Osteocyte (in vitro differentiated cells): Measurements from ENCODE around the gene TMEFF2. TPM values are rescaled to one million over a fixed set of nuclear protein-coding genes. Genes with fewer than 3 reads are reported as not detected.
A peak's percentile ranks its signal among the peaks of the same experiment; 100 is the strongest.

ENCODE experiments used
- DNase-seq: peaks from one replicate; pipeline ENCODE4 v3.0.0; 2021; ENCODE audit warnings: mixed read lengths; ENCODE audit not compliant: unreplicated experiment; ENCODE audit errors: extremely low spot score
- H3K27ac Mint-ChIP-seq: one replicate; pipeline ENCODE4 v1.8.0; 2021; ENCODE audit warnings: mild to moderate bottlenecking, mixed read lengths; ENCODE audit not compliant: unreplicated experiment
- H3K27me3 Mint-ChIP-seq: one replicate; pipeline ENCODE4 v1.8.0; 2021; ENCODE audit warnings: mixed read lengths; ENCODE audit not compliant: unreplicated experiment
- H3K36me3 Mint-ChIP-seq: one replicate; pipeline ENCODE4 v1.8.0; 2021; ENCODE audit warnings: mixed read lengths; ENCODE audit not compliant: unreplicated experiment
- H3K4me1 Mint-ChIP-seq: one replicate; pipeline ENCODE4 v1.8.0; 2021; ENCODE audit warnings: mixed read lengths; ENCODE audit not compliant: unreplicated experiment
- H3K4me3 Mint-ChIP-seq: one replicate; pipeline ENCODE4 v1.8.0; 2021; ENCODE audit warnings: mild to moderate bottlenecking, moderate library complexity, mixed read lengths; ENCODE audit not compliant: unreplicated experiment
- H3K9me3 Mint-ChIP-seq: one replicate; pipeline ENCODE4 v1.8.0; 2021; ENCODE audit warnings: mixed read lengths; ENCODE audit not compliant: unreplicated experiment
- total RNA-seq: library from RNA; stranded (reverse); gene quantifications from 2 replicates; pipeline ENCODE4 v1.2.1, GENCODE V29; 2021
- TF ChIP-seq, protein P1 (sequence below): fragments of 200-600 bp; sonication (generic); IDR thresholded peaks from 2 replicates; pipeline ENCODE4 v1.5.0; 2021; ENCODE audit warnings: antibody characterized with exemption, mild to moderate bottlenecking, moderate library complexity

TMEFF2 gene
- total RNA-seq, 1 donor from 2014 or later: 46.8 TPM

DNA sequence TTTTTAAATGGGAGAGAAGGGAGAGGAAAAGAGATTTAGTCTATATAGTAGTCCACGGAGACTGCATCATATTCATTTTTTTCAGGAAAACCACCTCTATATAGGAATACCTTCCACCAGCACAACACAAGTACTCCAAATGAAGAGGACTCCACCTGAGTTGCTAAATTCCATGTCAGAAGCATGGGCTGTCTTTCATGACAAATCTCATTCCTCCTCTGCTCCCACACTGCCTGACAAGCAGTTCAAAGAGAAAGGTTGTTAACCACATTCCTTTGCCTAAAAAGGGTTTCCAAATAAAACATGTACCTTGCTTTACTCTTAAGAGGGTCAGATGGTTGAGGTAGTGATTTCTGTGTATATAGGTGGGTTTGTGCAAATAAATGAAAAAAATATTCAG lies 122.0 kb downstream of the TMEFF2 start:
- no peak for DNase-seq
- peaks cover 3% of the 10 kb centered on the region for H3K36me3 Mint-ChIP-seq
- H3K4me3 Mint-ChIP-seq: no peak overlapping the region
- H3K27me3 Mint-ChIP-seq: no peaks in the 10 kb centered on the region
- H3K9me3 Mint-ChIP-seq: no peaks in the 10 kb centered on the region
- TF ChIP-seq, protein P1, sequence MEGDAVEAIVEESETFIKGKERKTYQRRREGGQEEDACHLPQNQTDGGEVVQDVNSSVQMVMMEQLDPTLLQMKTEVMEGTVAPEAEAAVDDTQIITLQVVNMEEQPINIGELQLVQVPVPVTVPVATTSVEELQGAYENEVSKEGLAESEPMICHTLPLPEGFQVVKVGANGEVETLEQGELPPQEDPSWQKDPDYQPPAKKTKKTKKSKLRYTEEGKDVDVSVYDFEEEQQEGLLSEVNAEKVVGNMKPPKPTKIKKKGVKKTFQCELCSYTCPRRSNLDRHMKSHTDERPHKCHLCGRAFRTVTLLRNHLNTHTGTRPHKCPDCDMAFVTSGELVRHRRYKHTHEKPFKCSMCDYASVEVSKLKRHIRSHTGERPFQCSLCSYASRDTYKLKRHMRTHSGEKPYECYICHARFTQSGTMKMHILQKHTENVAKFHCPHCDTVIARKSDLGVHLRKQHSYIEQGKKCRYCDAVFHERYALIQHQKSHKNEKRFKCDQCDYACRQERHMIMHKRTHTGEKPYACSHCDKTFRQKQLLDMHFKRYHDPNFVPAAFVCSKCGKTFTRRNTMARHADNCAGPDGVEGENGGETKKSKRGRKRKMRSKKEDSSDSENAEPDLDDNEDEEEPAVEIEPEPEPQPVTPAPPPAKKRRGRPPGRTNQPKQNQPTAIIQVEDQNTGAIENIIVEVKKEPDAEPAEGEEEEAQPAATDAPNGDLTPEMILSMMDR: no peak
- peak overlapping the region; percentile 54 for H3K27ac Mint-ChIP-seq
- H3K4me1 Mint-ChIP-seq: peaks cover 33% of the 10 kb centered on the region

DNA sequence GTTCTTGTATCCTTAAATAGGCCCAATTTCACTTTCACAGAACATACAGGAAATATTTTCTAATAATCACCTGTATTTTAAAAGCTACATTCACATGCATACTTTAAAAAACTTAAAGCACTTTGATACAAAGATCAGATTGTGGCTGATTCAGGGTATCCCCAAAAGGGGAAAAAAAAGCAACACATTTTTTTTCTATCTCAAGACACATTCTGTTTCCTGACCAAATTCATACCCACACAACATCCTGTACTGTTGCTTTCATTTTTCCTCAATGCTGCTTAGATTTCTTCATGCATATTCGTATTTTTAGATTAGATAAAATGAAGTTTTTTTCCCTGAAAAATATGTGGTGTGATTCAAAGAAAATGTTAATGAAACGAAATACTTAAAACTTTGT lies 122.5 kb downstream of the TMEFF2 start:
- TF ChIP-seq, protein P1: no peak
- no peaks in the 10 kb centered on the region for H3K9me3 Mint-ChIP-seq
- no peak for DNase-seq
- peaks cover 5% of the 10 kb centered on the region for H3K36me3 Mint-ChIP-seq
- H3K4me3 Mint-ChIP-seq: no peak overlapping the region
- H3K27ac Mint-ChIP-seq: peak overlapping the region; percentile 54
- no peaks in the 10 kb centered on the region for H3K27me3 Mint-ChIP-seq
- H3K4me1 Mint-ChIP-seq: peaks cover 33% of the 10 kb centered on the region

DNA sequence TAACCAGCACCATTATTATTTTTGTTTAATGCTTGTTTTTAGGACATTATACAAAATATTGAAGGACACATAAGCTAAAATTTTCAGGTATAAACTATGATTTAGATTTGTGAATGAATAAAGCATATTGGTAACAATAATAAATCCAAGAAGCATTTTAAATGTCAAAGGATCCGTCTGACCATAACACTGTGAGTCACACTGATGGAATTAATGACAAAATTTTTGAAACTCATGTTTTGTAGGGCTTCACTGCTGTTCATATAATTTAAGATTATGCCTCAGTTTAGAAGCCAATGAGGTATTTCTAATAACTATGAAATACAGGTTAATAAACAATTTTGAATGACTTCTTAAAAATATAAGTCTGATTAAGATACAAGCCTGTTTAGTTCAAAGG lies 124.6 kb downstream of the TMEFF2 start:
- no peak overlapping the region for H3K27ac Mint-ChIP-seq
- DNase-seq: no peak
- H3K4me1 Mint-ChIP-seq: peaks cover 35% of the 10 kb centered on the region
- no peak overlapping the region for H3K4me3 Mint-ChIP-seq
- TF ChIP-seq, protein P1: no peak
- no peaks in the 10 kb centered on the region for H3K9me3 Mint-ChIP-seq
- no peaks in the 10 kb centered on the region for H3K27me3 Mint-ChIP-seq
- H3K36me3 Mint-ChIP-seq: peaks cover 5% of the 10 kb centered on the region

DNA sequence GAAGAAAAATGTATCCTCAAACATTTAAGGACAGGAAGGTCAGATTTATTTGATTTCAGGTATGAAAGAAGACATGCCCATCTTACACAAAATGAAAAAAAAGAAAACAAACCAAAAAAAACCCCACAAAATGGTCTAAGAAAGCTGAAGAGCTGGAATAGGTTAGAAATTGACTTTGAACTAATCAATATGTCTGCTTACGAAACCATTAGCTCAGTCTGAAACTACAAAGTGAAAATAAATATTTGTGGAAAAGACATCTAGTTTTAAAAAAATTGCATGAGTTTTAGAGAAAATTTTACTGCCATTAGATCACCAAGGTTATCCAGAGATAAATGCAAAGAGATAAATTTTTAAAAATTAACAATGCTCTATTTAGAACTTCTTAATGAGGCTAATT lies 125.3 kb downstream of the TMEFF2 start:
- H3K27me3 Mint-ChIP-seq: no peaks in the 10 kb centered on the region
- H3K36me3 Mint-ChIP-seq: peaks cover 5% of the 10 kb centered on the region

DNA sequence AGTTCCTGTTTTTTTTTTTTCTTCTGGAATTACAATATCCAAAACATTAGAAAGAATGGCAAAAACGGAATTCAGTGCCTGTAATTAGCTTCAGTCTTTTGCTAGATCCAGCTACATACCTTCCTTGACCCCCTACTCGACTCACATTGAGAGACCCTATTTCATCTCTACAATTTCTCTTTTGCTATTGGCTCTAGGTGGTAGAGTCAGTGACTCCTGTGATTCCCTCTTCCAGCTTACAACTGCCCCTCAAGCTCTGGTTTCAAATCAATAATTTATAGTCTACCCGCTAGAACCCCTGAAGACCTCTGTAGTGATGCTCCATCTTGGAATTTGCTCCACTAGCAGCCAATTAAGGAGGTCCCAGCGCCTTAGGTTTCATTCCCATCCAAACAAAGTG lies 125.8 kb downstream of the TMEFF2 start:
- no peak for DNase-seq
- Mint-ChIP-seq H3K4me3 (no peak overlapping the region), H3K4me1 (peaks cover 38% of the 10 kb centered on the region), H3K9me3 (no peaks in the 10 kb centered on the region), H3K27me3 (no peaks in the 10 kb centered on the region), H3K27ac (no peak overlapping the region), H3K36me3 (peaks cover 5% of the 10 kb centered on the region)
- TF ChIP-seq, protein P1: no peak

More for the DNA sequence above, 125.3 kb downstream of the TMEFF2 start:
- TF ChIP-seq, protein P1: no peak
- DNase-seq: no peak
- H3K9me3 Mint-ChIP-seq: no peaks in the 10 kb centered on the region
- no peak overlapping the region for H3K4me3 Mint-ChIP-seq
- no peak overlapping the region for H3K27ac Mint-ChIP-seq
- H3K4me1 Mint-ChIP-seq: peaks cover 38% of the 10 kb centered on the region
